Measurements from ENCODE around the gene NUP214.
"Not testable (repeated sequence)": the region's sequence is repeated elsewhere in the genome, so short reads cannot be mapped to it uniquely, and the experiment has no call there.

DNA sequence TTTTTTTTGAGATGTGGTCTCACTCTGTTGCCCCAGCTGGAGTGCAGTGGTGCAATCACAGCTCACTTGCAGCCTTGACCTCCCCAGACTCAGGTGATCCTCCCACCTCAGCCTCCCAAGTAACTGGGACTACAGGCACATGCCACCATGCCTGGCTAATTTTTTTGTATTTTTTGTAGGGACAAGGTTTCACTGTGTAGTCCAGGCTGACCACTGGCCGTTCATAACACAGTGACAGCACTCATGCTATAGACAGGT, 145.6 kb downstream of the NUP214 start:
- TF ChIP-seq POLR2A, CTCF (IDR thresholded peaks at IDR 0.05): not testable (repeated sequence)

All from breast epithelium (tissue), 3 donors.